DMS79 (cell line): ENCODE data around the gene MAEA.

Source experiments
- DNase-seq: peaks from one replicate; lab custom pipeline; 2025; lab: John Stamatoyannopoulos, UW

MAEA gene

DNA sequence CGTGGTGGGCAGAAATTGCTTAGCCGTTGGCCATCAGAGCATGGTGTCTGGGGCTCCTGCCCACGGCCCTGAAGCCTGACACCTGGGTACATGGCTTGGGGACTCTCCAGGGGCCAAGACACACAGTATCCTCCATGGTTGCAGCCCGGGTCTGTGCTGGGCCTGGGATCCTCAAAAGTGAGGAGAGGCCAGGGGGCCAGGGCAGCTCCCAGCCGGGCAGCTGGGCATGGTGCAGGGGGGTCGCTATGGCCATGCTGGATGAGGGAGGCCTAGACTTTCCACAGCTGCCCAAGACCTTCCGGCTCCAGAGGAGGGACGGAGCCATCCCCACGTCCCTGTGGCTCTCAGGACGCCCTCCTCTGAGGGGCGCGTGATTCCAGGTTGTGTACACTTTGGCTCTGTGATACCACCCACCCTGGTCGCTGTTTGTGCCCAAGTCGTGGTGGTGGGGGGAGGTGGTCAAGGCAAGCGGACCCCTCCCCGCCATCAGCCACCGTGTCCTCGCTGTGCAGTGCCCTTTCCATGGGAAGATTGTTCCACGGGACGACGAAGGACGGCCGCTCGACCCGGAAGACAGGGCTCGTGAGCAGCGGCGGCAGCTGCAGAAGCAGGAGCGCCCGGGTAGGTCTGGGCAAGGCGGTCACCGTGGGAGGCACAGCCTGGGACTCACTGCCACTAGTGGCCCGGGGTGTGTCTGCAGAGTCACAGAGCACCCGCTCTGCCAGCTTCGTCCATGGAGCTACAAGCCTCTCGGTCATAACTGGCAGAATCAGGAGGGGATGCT, 90.9 kb downstream of the MAEA start:
- DNase-seq, result no peak

GRCh38 chr4:1381181-1381621, 91.5 kb downstream of the MAEA start:
- no peak for DNase-seq

DNA sequence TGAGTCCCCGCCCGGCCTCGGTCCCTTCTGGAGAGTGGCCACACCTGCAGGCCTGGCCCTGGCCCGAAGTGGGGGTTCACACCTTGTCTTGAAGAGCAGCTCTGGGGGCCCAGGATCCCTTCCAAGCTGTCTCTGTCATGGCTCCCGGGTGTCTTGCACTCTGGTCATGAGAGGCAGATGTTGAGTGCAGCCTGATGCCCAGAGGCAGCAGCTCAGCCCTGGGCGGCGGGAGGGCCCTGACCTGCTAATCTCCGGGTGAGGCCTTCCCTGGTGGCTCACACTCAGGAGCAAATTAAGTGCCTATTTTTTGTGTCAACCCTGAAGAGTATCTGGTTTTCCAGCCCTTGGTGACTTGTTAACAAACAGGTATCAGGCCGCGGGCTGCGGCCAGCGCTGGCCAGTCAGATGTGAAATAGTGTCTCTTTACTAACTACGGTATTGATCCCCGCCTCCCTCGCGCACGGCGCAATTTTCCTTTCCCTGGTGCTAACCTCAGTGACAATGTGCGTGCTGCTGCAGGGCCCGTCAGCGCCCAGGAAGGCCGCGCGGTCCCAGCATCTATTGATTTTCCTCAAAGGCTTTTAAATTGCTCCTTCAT, 92.4 kb downstream of the MAEA start:
- DNase-seq, result no peak

GRCh38 chr4:1382776-1383727, 93.4 kb downstream of the MAEA start:
- no peak for DNase-seq

GRCh38 chr4:1383728-1384591, 94.3 kb downstream of the MAEA start:
- no peak for DNase-seq

DNA sequence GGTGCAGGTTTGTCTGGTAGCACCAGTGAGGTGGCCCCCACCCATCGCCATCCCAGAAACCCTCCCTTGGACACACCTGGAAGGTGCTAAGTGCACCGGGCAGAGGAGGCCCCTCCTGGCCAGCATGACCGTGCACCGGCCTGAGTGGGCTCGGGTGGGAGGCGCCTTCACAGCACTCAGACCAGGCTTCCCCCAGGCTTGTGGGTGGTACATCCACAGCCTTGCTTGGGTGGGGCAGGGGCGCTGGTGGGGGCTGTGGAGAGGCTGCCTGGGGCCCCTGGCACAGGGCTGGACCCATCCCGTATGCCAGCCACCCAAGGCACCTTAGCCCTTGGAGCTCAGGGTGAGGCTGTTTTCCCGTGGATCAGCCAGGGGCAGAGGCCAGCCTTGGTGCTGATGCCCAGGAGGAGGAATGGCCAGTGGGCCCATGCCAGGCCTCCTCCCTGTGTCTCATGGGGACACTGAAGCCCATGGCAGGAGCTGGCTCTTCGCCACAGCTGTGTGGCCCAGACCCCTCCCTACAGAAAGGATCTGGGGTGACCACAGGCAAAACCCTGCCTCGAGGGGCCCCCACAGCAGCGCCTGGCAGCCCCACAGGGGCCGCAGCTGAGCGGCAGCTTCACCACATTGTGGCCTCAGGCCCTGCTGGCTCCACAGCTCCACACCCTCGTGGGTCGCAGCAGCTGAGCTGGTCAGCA, 95.1 kb downstream of the MAEA start:
- no peak for DNase-seq

DNA sequence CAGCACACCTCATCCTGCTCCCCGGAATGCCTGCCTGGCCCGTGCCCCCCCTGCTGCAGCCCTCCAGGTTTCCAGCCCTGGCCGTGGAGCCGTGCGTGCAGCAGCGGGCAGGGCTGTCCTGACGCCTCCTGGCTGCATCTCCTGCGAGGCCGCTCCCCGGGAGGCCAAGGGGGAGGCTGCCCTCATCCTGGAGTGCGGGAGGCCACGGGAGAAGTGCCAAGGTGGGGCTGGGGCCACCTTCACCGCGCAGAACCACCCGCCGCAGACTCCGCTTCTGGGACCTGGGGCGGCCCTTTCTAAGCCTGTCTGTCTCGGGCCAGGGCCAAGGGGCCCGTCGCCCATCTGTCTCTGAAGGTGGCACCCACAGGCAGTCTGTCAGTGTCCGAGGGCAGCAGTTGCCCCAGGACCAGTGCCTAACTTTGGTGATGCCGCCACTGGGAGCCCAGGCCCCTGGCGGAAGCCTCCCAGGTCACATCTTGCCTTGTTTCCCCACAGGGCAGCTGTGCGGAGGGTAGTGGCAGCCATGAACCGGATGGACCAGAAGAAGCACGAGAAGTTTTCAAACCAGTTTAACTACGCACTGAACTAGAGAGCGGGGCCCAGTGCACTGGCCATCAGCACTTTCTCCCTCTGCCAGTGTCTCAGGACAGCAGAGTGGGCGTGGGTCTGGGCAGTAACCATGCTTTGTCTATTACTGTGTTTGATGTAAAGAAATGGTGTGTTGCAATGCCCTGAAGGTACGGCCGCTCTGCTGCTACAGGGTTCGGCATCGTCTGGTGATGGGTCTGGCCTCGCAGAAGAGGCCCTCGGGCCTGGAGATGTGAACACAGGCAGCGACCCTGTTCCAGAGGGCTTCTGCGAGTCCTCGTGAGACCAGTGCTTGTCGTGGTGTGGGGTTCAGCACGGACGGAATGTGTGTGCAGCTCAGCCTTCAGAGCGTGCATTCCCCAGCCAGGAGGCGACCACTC, 96.0 kb downstream of the MAEA start:
- no peak for DNase-seq
